GM18517 (cell line): ENCODE results near the gene LBX2.
A peak's percentile ranks its signal among the peaks of the same experiment; 100 is the strongest.
"Not testable (repeated sequence)": the region's sequence is repeated elsewhere in the genome, so short reads cannot be mapped to it uniquely, and the experiment has no call there.

Experiments
- ATAC-seq: cut with Tn5 transposase; IDR thresholded peaks from one replicate; pipeline ENCODE4 v1.9.1; 2021; ENCODE audit warnings: mild to moderate bottlenecking, moderate library complexity; ENCODE audit not compliant: unreplicated experiment

The LBX2 gene

GRCh38 chr2:74488643-74489481 is 10.5 kb downstream of the LBX2 start:
- ATAC-seq = no peak

DNA sequence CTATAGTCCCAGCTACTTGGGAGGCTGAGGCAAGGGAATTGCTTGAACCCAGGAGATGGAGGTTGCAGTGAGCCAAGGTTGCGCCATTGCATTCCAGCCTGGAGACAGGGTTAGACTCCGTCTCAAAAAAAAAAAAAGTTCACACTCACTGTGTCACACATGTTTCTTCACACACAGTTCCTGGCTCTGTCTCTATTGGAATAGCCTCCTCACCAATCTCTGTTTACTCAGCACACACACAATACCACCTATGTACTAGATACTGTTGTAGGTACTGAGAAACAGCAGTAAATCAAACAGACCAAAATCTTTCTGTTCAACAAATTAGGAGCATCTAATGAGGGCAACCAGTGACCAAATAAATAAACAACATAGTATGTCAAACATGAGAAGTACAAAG is 13.3 kb downstream of the LBX2 start:
- no peak for ATAC-seq

GRCh38 chr2:74483675-74484164 is 15.7 kb downstream of the LBX2 start:
- ATAC-seq = not testable (repeated sequence)

DNA sequence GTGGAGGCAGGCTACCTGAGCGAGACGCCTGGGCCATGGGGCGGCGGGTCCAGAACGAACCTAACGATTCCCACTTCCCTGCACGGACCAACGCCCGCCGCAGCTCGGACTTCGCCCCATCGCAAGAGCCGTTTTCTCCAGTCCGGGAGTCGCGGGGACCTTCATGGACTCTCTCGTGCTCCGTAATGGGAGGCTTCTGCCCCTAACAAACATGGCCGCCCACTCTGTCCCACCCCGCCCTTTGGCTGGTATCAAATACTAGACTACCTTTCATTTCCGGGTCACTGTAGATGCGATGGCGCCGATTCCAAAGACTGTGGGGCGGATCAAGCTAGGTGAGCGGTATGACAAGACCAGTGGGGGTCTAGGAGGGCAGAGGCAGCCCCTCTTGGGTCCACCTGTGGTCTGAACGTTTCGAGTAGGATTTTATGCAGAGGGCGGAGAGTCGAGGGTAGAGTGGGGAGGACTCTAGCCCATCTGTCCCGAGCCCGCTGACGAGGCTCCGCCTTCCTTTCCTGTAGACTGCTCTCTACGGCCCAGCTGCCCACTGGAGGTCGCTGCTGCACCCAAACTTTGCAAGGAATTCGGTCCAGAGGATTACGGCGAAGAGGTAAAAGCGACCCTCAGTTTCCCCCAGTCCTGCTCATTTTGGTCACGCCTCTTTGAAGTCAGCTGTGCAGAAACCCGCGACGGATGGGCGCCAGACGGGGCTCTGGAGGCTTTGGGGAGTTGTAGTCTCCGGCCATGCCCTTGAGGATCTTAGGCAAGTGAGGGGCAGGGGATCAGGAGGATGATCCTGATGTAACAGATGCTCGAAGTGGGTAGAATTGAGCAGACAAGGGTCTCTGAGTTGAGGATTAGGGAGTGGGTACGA is 16.4 kb downstream of the LBX2 start, which contains the start of the genes CCDC142 and TTC31:
Gene CCDC142, minus strand, starts transcription at position 198 of the 874 bp plus-strand sequence. Its CDS starts 161 bp downstream, at position 37.
Gene TTC31, plus strand, starts transcription at position 281 of the 874 bp plus-strand sequence. Its CDS starts 15 bp downstream, at position 296.
- peak; percentile 93 for ATAC-seq

DNA sequence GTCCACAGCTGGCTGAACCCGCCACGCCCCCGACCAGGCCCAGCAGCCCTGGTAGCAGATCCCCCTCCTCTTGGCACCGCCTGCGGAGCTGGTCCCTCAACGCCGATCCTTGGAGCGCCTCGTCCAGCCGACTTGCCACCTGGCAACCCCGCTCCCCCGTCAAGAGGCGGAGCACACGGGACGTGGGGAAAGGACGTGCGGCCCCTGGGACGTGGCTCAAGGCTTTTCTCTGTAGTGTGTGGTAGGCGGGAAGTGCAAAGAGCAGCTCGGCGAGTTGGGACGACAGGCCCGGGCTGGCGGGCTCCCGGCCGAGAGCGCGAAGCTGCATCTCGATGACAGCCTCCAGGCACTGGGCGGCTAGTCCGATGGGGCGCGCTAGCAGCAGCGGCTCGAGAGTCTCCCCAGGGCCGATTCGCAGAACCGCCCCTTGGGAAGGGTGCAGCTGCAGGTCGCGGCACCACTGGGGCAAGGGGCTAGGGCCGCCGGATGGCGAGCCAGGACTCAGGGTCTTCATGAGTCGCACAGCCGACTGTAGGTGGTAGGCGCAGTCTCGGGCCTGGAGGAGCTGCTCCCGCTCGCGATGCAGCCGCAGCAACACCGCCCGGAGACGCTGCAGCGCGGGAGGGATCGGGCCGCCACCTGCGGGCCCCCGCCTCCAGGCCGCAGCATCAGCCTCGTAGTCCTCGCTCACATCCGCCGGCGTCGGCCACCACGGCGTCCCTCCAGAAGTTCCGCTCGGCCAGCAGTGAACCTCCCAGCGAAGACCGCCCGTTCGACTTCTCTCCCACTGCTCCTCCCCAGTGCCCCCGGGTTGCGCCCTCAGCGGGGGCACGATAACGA is 17.2 kb downstream of the LBX2 start:
- ATAC-seq = peak; percentile 38

GRCh38 chr2:74481431-74481830 is 18.0 kb downstream of the LBX2 start:
- ATAC-seq = no peak

DNA sequence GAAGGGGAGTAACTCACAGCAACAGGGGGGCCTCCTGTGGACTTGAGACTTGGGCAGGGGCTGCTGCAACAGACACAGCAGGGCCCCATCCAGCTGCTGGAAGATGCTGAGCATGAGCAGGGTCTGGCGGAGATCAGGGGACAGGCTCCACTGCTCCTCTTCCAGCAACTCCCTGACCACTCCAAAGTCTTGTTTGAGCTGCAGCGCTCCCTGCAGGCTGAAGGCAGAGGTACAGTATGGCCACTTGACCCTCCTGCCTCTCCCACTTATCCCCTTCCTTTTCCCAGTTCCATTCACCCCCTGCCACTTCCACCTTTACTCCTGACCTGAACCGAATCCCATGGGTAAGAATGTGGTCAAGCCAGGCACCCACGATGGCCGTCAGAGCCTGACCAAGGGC is 24.5 kb downstream of the LBX2 start:
- ATAC-seq = no peak

- ATAC-seq = no peak
Measured at GRCh38 chr2:74474481-74474880, 24.9 kb downstream of the LBX2 start.

DNA sequence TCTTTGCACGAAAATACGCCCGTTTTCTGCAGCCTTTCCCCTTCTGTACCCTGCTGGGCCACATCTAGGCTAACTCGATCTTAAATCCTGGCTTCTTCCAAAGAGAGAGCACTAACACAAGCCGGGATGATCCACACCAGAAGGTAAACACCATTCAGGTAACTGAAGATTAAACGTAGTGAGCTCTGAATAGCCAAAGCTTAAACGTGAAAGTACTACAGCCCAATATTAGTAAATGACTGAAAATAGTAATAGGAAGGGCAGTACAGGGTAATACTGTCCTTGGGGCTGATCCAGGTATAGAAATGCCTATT is 26.5 kb downstream of the LBX2 start:
- ATAC-seq = no peak

GRCh38 chr2:74472086-74472944 is 27.1 kb downstream of the LBX2 start, which contains the start of gene MRPL53:
TSS of gene MRPL53 (minus strand) at chr2:74472680. CDS start at chr2:74472660, 20 bp downstream.
- ATAC-seq = peak; percentile 81

DNA sequence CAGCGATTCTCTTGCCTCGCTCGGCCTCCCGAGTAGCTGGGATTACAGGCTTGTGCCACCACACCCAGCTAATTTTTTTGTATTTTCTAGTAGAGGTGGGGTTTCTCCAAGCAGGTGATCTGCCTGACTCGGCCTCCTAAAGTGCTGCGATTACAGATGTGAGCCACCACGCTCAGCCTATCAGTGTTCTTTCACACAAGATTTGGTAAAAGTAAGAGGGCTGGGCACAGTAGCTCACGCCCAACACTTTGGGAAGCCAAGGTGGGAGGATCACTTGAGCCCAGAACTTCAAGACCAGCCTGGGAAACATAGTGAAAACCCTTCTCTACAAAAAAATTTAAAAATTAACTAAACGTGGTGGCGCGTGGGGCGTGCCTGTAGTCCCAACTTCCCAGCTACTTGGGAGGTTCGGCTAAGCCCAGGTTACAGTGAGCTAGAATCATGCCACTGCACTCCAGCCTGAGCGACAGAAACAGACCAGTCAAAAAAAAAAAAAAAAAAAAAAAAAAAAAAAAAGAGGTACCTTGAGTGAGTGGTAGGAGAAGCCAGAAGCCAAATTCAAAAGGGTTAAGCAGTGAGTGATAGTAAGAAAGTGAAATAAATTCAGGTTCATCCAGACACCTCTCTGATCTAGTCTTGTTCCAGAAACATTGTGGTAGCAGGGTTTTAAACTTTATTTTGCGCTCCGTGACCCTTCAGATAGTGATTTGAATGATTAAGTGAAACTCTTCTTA is 27.9 kb downstream of the LBX2 start:
- no peak for ATAC-seq

GRCh38 chr2:74470742-74471141 is 28.7 kb downstream of the LBX2 start:
- not testable (repeated sequence) for ATAC-seq

GRCh38 chr2:74464406-74464805 is 35.0 kb downstream of the LBX2 start:
- no peak for ATAC-seq

DNA sequence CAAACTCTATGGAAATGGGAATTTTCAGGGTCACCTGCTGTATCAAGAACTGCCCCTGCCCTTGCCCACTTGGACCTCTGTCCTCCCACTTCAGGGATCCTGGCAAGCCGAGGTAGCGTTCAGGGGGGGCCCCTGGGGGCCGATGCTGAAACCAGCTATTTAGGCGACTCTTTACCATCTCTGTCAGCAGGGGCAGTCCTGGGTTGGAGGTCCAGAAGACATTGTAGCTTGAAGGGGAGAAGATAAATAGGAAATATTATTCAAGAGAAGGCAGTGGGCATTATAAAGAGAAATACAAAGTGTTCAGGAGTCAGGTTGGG is 36.7 kb downstream of the LBX2 start:
- ATAC-seq = no peak

- no peak for ATAC-seq
Measured at GRCh38 chr2:74462054-74462785, 37.2 kb downstream of the LBX2 start.

- ATAC-seq = no peak
Measured at GRCh38 chr2:74461187-74462053, 38.0 kb downstream of the LBX2 start.

GRCh38 chr2:74460187-74460586 is 39.2 kb downstream of the LBX2 start:
- ATAC-seq = not testable (repeated sequence)
